ENCODE data around the gene MED13. TPM values are rescaled to one million over a fixed set of nuclear protein-coding genes. Genes with fewer than 3 reads are reported as not detected.

MED13 gene
- 100 to 1,000 TPM in 2 of 4 donors, 10 to 100 TPM in 2; 22.8 to 114 (median 86.3) TPM for total RNA-seq

- Histone ChIP-seq H3K27ac (peak within 1 kb of the TSS; percentile 95 to 99), H3K27me3 (no peaks in the 10 kb centered on the region), H3K9me3 (no peaks in the 10 kb centered on the region), H3K36me3 (no peaks in the 10 kb centered on the region), H3K4me1 (peaks cover 4 to 7% of the 10 kb centered on the region in 2 donors), H3K4me3 (peak within 1 kb of the TSS; percentile 81 to 96)
- TF ChIP-seq POLR2A (IDR thresholded peaks at IDR 0.05) = no peak
- TF ChIP-seq, protein P1, sequence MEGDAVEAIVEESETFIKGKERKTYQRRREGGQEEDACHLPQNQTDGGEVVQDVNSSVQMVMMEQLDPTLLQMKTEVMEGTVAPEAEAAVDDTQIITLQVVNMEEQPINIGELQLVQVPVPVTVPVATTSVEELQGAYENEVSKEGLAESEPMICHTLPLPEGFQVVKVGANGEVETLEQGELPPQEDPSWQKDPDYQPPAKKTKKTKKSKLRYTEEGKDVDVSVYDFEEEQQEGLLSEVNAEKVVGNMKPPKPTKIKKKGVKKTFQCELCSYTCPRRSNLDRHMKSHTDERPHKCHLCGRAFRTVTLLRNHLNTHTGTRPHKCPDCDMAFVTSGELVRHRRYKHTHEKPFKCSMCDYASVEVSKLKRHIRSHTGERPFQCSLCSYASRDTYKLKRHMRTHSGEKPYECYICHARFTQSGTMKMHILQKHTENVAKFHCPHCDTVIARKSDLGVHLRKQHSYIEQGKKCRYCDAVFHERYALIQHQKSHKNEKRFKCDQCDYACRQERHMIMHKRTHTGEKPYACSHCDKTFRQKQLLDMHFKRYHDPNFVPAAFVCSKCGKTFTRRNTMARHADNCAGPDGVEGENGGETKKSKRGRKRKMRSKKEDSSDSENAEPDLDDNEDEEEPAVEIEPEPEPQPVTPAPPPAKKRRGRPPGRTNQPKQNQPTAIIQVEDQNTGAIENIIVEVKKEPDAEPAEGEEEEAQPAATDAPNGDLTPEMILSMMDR (IDR thresholded peaks at IDR 0.05) = no peak
- intact Hi-C loops (cut with DNase I; ENCODE audit: low total_unique reads) = no loop called here
- DNase-seq = peak; percentile 46 to 56
Observed at GRCh38 chr17:62064791-62065563, at the start of gene MED13. TSS of gene MED13 (minus strand) at chr17:62065278. CDS start at chr17:62065205, 73 bp downstream.

DNA sequence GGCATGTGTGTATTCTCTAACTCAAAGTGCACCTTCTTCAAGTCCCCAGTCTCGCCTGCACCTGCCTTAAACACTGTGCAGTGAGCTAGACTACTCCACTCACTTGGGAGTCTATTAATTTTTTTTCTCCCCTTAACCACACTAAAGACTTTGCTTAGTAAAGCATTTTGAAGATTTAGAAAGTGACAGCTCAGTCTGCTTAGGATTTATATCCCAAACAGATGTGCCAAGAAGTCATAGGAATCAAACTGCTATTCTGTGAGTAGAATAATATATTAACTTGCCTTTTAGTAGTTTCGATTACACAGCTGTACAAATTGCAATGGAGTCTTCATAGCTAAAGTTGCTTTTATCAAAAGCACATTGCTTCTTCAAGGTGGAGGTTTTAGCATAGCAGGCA, 47.2 kb upstream of the MED13 start:
- no peak for DNase-seq

GRCh38 chr17:62111562-62112171, 46.6 kb upstream of the MED13 start:
- H3K9me3 ChIP-seq = no peaks in the 10 kb centered on the region
- H3K36me3 ChIP-seq = no peaks in the 10 kb centered on the region
- no peaks in the 10 kb centered on the region for H3K27me3 ChIP-seq
- intact Hi-C loops (cut with DNase I; ENCODE audit: low total_unique reads) = no loop called here
- no peaks in the 10 kb centered on the region for H3K4me1 ChIP-seq
- DNase-seq = no peak
- no peak overlapping the region for H3K27ac ChIP-seq
- H3K4me3 ChIP-seq = no peak overlapping the region
- no peak for TF ChIP-seq POLR2A (IDR thresholded peaks at IDR 0.05)
- TF ChIP-seq, protein P1 (IDR thresholded peaks at IDR 0.05) = no peak

More for the DNA sequence above, 47.2 kb upstream of the MED13 start:
- H3K27ac ChIP-seq = no peak overlapping the region
- no peak for TF ChIP-seq POLR2A (IDR thresholded peaks at IDR 0.05)
- TF ChIP-seq, protein P1 (IDR thresholded peaks at IDR 0.05) = no peak
- H3K9me3 ChIP-seq = no peaks in the 10 kb centered on the region
- intact Hi-C loops (cut with DNase I; ENCODE audit: low total_unique reads) = no loop called here
- H3K4me1 ChIP-seq = no peaks in the 10 kb centered on the region
- H3K27me3 ChIP-seq = no peaks in the 10 kb centered on the region
- no peak overlapping the region for H3K4me3 ChIP-seq
- H3K36me3 ChIP-seq = no peaks in the 10 kb centered on the region

GRCh38 chr17:62110923-62111484, 45.9 kb upstream of the MED13 start:
- H3K27me3 ChIP-seq = no peaks in the 10 kb centered on the region
- TF ChIP-seq POLR2A (IDR thresholded peaks at IDR 0.05) = no peak
- TF ChIP-seq, protein P1 (IDR thresholded peaks at IDR 0.05) = no peak
- H3K9me3 ChIP-seq = no peaks in the 10 kb centered on the region
- no peak overlapping the region for H3K4me3 ChIP-seq
- H3K27ac ChIP-seq = no peak overlapping the region
- no peaks in the 10 kb centered on the region for H3K4me1 ChIP-seq
- intact Hi-C loops (cut with DNase I; ENCODE audit: low total_unique reads) = no loop called here
- H3K36me3 ChIP-seq = no peaks in the 10 kb centered on the region
- DNase-seq = no peak

DNA sequence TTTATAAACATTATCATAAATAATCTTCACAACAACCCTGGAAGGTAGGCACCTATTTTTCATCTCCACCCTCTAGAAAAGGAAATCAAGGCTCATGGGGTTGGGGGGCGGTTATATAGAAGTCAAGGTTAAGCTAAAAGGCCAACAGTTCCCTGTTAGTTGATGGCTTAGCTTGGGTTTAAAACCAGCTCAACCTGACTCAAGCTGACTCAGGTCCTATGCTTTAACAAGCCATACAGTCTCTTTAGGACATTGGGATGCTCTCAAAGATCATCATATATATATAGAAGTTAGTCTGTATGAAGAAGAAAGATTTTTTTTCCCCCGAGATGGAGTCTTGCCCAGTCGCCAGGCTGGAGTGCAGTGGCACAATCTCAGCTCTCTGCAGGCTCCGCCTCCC, 44.8 kb upstream of the MED13 start:
- Histone ChIP-seq H3K27ac (no peak overlapping the region), H3K9me3 (no peaks in the 10 kb centered on the region), H3K27me3 (no peaks in the 10 kb centered on the region), H3K4me3 (no peak overlapping the region), H3K4me1 (no peaks in the 10 kb centered on the region), H3K36me3 (no peaks in the 10 kb centered on the region)
- intact Hi-C loops (cut with DNase I; ENCODE audit: low total_unique reads) = no loop called here
- no peak for TF ChIP-seq POLR2A (IDR thresholded peaks at IDR 0.05)
- TF ChIP-seq, protein P1 (IDR thresholded peaks at IDR 0.05) = no peak
- no peak for DNase-seq

Data from uterus (tissue), 4 donors.